Measurements from ENCODE around the gene MKS1.
A peak's percentile ranks its signal among the peaks of the same experiment; 100 is the strongest.

MKS1 gene

GRCh38 chr17:58235821-58236220 is 16.8 kb upstream of the MKS1 start:
- Histone ChIP-seq H3K4me2 (ENCODE audit: low read depth, low read length) (no peak overlapping the region), H3K36me3 (replicated peaks; ENCODE audit: insufficient read depth, low read length) (no peaks in the 10 kb centered on the region), H3K9me3 (replicated peaks; ENCODE audit: insufficient read depth, low read length) (no peaks in the 10 kb centered on the region), H3K9me2 (replicated peaks; ENCODE audit: insufficient read depth, low read length) (no peaks in the 10 kb centered on the region), H3K4me1 (ENCODE audit: low read length) (peaks cover 14% of the 10 kb centered on the region), H3K4me3 (ENCODE audit: low read length) (no peak overlapping the region), H4K20me1 (ENCODE audit: insufficient read depth, low read length) (no peaks in the 10 kb centered on the region; the same call in 1 of the 2 replicates), H2AFZ (ENCODE audit: low read length) (no peak overlapping the region), H3K27ac (ENCODE audit: low read length) (no peak overlapping the region), H3K9ac (ENCODE audit: low read length) (no peak overlapping the region), H3K27me3 (replicated peaks; ENCODE audit: insufficient read depth, low read length) (peaks cover 96% of the 10 kb centered on the region), H3K79me2 (ENCODE audit: low read length) (no peaks in the 10 kb centered on the region), H3F3A (ENCODE audit: insufficient read depth, low read length) (peaks cover 14% of the 10 kb centered on the region; the same call in 1 of the 2 replicates)
- no peak for DNase-seq
- TF ChIP-seq, protein P1, sequence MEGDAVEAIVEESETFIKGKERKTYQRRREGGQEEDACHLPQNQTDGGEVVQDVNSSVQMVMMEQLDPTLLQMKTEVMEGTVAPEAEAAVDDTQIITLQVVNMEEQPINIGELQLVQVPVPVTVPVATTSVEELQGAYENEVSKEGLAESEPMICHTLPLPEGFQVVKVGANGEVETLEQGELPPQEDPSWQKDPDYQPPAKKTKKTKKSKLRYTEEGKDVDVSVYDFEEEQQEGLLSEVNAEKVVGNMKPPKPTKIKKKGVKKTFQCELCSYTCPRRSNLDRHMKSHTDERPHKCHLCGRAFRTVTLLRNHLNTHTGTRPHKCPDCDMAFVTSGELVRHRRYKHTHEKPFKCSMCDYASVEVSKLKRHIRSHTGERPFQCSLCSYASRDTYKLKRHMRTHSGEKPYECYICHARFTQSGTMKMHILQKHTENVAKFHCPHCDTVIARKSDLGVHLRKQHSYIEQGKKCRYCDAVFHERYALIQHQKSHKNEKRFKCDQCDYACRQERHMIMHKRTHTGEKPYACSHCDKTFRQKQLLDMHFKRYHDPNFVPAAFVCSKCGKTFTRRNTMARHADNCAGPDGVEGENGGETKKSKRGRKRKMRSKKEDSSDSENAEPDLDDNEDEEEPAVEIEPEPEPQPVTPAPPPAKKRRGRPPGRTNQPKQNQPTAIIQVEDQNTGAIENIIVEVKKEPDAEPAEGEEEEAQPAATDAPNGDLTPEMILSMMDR (IDR thresholded peaks at IDR 0.05; ENCODE audit: low read length): no peak
- no peak for TF ChIP-seq EZH2phosphoT487 (IDR thresholded peaks at IDR 0.05; ENCODE audit: low read length)
- no peak for TF ChIP-seq EZH2 (optimal IDR thresholded peaks at IDR 0.05; ENCODE audit: low read depth, low read length)

DNA sequence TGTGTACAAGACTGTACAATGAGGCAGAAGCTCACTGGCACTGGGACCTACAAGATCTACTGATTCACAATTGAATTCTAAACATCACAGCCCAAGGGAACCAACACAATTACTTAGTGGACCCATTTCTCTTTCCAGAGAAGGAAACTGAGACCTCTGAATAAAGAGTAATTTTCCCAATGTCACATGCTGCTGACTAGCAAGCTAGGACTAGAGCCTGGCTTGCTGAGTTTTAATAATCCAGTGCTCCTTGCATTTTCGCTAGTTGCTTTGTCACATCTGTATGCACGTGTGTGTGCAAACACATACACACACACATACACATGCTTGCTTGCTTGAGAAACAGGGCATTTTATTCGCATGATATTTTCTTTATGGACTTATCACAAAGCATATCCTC is 15.5 kb upstream of the MKS1 start:
- Histone ChIP-seq H3K79me2 (ENCODE audit: low read length) (no peaks in the 10 kb centered on the region), H3K4me2 (ENCODE audit: low read depth, low read length) (no peak overlapping the region), H3K9me2 (replicated peaks; ENCODE audit: insufficient read depth, low read length) (no peaks in the 10 kb centered on the region), H2AFZ (ENCODE audit: low read length) (no peak overlapping the region), H3K9me3 (replicated peaks; ENCODE audit: insufficient read depth, low read length) (no peaks in the 10 kb centered on the region), H3K9ac (ENCODE audit: low read length) (no peak overlapping the region), H3K27ac (ENCODE audit: low read length) (no peak overlapping the region), H3K4me3 (ENCODE audit: low read length) (no peak overlapping the region), H4K20me1 (ENCODE audit: insufficient read depth, low read length) (no peaks in the 10 kb centered on the region; the same call in 1 of the 2 replicates), H3K4me1 (ENCODE audit: low read length) (peaks cover 14% of the 10 kb centered on the region), H3K27me3 (replicated peaks; ENCODE audit: insufficient read depth, low read length) (peaks cover 95% of the 10 kb centered on the region), H3K36me3 (replicated peaks; ENCODE audit: insufficient read depth, low read length) (no peaks in the 10 kb centered on the region), H3F3A (ENCODE audit: insufficient read depth, low read length) (peaks cover 14% of the 10 kb centered on the region; the same call in 1 of the 2 replicates)
- no peak for DNase-seq
- no peak for TF ChIP-seq EZH2phosphoT487 (IDR thresholded peaks at IDR 0.05; ENCODE audit: low read length)
- TF ChIP-seq EZH2 (optimal IDR thresholded peaks at IDR 0.05; ENCODE audit: low read depth, low read length): no peak

DNA sequence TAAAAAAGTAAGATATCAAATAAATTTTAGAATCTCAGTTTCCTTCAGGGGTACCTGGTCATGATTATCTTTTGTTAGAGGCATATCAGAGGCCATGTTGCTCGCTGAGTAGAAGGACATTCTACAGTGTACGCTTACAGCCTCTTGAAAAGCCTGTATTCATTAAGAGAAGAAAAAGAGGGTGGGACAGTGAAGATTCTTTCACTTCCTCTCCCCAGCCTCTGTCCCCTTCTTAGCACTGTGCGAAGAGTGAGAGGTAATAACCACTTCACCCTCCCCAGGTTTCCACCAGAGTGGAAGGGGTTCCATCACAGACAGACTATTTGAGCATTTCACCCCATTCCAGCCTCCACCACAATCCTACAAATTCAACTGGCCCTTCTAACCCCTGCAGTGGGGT is 14.5 kb upstream of the MKS1 start:
- H3K36me3 ChIP-seq (replicated peaks; ENCODE audit: insufficient read depth, low read length): no peaks in the 10 kb centered on the region
- H3K9me2 ChIP-seq (replicated peaks; ENCODE audit: insufficient read depth, low read length): no peaks in the 10 kb centered on the region
- TF ChIP-seq, protein P1 (IDR thresholded peaks at IDR 0.05; ENCODE audit: low read length): no peak
- TF ChIP-seq EZH2 (optimal IDR thresholded peaks at IDR 0.05; ENCODE audit: low read depth, low read length): no peak
- H3K4me2 ChIP-seq (ENCODE audit: low read depth, low read length): no peak overlapping the region
- peaks cover 14% of the 10 kb centered on the region; the same call in 1 of the 2 replicates for H3F3A ChIP-seq (ENCODE audit: insufficient read depth, low read length)
- no peaks in the 10 kb centered on the region for H3K9me3 ChIP-seq (replicated peaks; ENCODE audit: insufficient read depth, low read length)
- peaks cover 14% of the 10 kb centered on the region for H3K4me1 ChIP-seq (ENCODE audit: low read length)
- no peak for DNase-seq
- H4K20me1 ChIP-seq (ENCODE audit: insufficient read depth, low read length): no peaks in the 10 kb centered on the region; the same call in 1 of the 2 replicates
- no peak overlapping the region for H2AFZ ChIP-seq (ENCODE audit: low read length)
- H3K27me3 ChIP-seq (replicated peaks; ENCODE audit: insufficient read depth, low read length): peaks cover 94% of the 10 kb centered on the region
- no peaks in the 10 kb centered on the region for H3K79me2 ChIP-seq (ENCODE audit: low read length)
- no peak overlapping the region for H3K4me3 ChIP-seq (ENCODE audit: low read length)
- no peak overlapping the region for H3K9ac ChIP-seq (ENCODE audit: low read length)
- H3K27ac ChIP-seq (ENCODE audit: low read length): no peak overlapping the region

GRCh38 chr17:58232707-58233156 is 13.7 kb upstream of the MKS1 start:
- peaks cover 94% of the 10 kb centered on the region for H3K27me3 ChIP-seq (replicated peaks; ENCODE audit: insufficient read depth, low read length)
- H3K9me3 ChIP-seq (replicated peaks; ENCODE audit: insufficient read depth, low read length): no peaks in the 10 kb centered on the region
- H3K4me3 ChIP-seq (ENCODE audit: low read length): no peak overlapping the region
- peak; percentile 65 for DNase-seq
- H3F3A ChIP-seq (ENCODE audit: insufficient read depth, low read length): peaks cover 14% of the 10 kb centered on the region; the same call in 1 of the 2 replicates
- peak overlapping the region; percentile 59 for H3K4me2 ChIP-seq (ENCODE audit: low read depth, low read length)
- no peaks in the 10 kb centered on the region for H3K79me2 ChIP-seq (ENCODE audit: low read length)
- H3K9me2 ChIP-seq (replicated peaks; ENCODE audit: insufficient read depth, low read length): no peaks in the 10 kb centered on the region
- no peak overlapping the region for H3K9ac ChIP-seq (ENCODE audit: low read length)
- H3K4me1 ChIP-seq (ENCODE audit: low read length): peaks cover 14% of the 10 kb centered on the region
- H3K36me3 ChIP-seq (replicated peaks; ENCODE audit: insufficient read depth, low read length): no peaks in the 10 kb centered on the region
- TF ChIP-seq EZH2phosphoT487 (IDR thresholded peaks at IDR 0.05; ENCODE audit: low read length) (no peak), EZH2 (optimal IDR thresholded peaks at IDR 0.05; ENCODE audit: low read depth, low read length) (no peak)
- TF ChIP-seq, protein P1 (IDR thresholded peaks at IDR 0.05; ENCODE audit: low read length): no peak
- no peak overlapping the region for H2AFZ ChIP-seq (ENCODE audit: low read length)
- no peaks in the 10 kb centered on the region; the same call in 1 of the 2 replicates for H4K20me1 ChIP-seq (ENCODE audit: insufficient read depth, low read length)
- H3K27ac ChIP-seq (ENCODE audit: low read length): no peak overlapping the region

Measured in MM.1S (cell line).